Islet precursor cell (in vitro differentiated cells): ENCODE data around the gene NIPAL3.
"Not testable (repeated sequence)": the region's sequence is repeated elsewhere in the genome, so short reads cannot be mapped to it uniquely, and the experiment has no call there.

Experiments
- DNase-seq: peaks from one replicate; pipeline ENCODE4 v3.0.0-alpha.2; 2018

The NIPAL3 gene

DNA sequence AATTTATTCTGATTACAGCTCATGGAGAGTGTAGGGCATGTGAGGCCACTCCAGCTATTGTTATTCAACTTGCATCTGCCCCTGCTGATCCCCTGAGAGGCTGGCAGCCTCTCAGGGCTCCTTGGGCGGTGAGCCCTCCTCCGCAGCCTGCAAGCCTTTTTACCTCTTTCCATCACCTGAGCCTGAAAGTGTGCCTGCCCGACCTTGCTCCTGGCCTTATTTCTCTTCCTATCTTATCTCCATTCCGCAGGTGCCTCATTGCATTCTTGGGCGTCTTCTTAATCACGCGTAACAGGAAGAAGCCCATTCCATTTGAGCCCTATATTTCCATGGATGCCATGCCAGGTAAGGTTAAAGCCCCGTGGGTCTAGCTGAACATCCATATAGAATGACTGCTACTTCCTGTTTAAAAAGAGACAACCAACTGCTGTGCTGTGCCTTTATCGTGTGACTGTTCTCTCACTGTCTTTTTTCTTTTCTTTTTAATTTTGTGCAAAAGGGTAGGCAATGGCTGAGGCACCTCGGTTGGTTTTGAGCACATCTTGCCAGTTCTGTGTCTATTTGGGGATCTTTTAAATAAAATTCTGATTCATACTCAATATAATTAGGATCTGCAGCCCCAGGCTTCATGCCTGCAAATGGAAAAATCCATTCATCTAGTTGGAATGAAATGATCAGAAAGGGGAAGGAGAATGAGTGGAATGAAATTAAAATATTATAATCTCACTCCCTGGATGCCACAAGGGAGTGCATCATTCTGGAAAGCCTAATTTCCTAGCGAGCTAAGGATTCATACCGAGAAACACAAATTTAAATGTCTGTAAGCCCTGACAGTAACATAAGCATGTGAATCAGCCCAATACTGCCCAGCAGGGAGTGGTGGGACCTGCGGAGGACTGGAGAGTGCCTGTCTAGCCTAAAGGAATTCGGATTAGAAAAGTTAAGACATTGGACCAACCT is 48.5 kb downstream of the NIPAL3 start:
- DNase-seq = no peak

- DNase-seq = no peak
These were observed 49.5 kb downstream of the NIPAL3 start for GRCh38 chr1:24465099-24465498.

GRCh38 chr1:24465638-24466037 is 50.0 kb downstream of the NIPAL3 start:
- DNase-seq = no peak

DNA sequence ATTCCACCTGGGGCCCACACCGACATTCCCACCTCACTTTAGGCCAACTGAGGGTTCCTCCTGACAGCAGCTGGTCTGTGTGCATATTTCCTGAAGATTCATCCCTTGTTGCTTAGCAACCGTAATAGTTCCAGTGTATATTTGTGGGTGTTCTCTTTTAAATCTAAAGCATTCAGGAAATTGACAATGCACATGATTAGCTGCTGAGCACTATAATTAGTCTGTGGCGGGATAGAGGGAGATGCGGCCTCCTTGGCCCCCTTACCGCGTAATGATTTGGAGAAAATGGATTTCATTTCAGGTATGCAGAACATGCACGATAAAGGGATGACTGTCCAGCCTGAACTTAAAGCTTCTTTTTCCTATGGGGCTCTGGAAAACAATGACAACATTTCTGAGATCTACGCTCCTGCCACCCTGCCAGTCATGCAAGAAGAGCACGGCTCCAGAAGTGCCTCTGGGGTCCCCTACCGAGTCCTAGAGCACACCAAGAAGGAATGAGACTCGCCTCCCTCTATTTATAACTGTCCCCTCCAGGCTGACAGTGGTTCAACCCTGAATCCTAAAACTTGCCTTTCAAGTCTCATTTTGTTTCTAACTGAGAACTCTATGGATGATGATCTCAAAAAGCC is 53.2 kb downstream of the NIPAL3 start:
- DNase-seq = no peak

GRCh38 chr1:24470592-24470991 is 55.0 kb downstream of the NIPAL3 start:
- DNase-seq = no peak

GRCh38 chr1:24472527-24473251 is 57.1 kb downstream of the NIPAL3 start:
- DNase-seq = peak; percentile 84

DNA sequence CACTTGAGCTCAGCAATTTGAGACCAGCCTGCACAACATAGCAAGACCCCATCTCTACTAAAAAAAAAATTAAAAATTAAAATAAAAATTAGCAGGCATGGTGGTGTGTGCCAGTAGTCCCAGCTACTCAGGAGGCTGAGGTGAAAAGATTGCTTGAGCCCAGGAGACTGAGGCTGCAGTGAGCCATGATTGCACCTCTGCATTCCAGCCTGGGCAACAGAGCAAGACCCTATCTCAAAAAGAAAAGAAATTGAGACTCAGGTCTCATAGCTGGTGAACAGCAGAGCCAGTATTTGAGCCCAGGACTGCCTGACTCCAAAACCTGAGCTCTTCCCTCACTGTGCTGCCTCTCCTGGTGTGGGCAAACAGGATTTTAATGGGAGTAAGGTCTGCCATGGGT is 58.6 kb downstream of the NIPAL3 start:
- DNase-seq = no peak

- no peak for DNase-seq
These were observed 60.1 kb downstream of the NIPAL3 start for GRCh38 chr1:24475700-24476099.

GRCh38 chr1:24476571-24476970 is 61.0 kb downstream of the NIPAL3 start:
- DNase-seq = no peak

DNA sequence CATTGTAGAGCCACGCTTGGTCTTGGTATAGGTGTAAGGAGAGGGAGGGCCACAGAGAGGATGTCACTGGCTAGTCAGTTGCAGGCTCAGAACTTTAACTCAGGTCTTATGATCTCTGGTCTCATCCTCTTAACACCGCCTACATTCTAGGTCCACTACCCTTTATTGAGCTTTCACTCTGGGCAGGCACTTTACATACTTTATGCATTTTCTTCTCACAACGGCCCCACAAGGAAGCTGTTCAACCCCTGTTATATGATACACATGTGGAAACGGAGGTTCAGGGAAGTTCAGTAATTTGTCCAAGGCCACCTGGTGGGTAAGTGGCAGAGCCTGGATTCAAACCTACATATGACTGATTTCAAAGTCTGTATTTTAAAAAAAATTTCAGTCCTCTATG is 61.7 kb downstream of the NIPAL3 start:
- DNase-seq = no peak

- DNase-seq = no peak
These were observed 65.5 kb downstream of the NIPAL3 start for GRCh38 chr1:24481101-24481500.

- DNase-seq = peak; percentile 58
These were observed 66.4 kb downstream of the NIPAL3 start for GRCh38 chr1:24481843-24482610.

DNA sequence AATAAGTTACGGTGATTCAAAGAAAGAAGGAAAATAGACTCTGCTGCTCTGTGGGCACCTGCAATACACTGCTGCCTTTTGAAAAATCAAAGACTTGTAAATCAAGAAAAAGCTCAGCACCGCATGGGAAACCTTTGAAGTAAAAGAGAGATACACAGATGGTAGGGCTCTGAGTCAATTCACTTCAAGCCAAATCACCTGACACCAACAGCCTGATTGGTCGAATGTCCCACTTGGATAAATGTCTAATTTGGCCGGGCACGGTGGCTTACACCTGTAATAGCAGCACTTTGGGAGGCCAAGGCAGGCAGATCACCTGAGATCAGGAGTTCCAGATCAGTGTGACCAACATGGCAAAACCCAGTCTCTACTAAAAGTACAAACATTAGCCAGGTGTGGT is 67.8 kb downstream of the NIPAL3 start:
- no peak for DNase-seq

- DNase-seq = no peak
These were observed 68.6 kb downstream of the NIPAL3 start for GRCh38 chr1:24484199-24484598.

- no peak for DNase-seq
These were observed 70.9 kb downstream of the NIPAL3 start for GRCh38 chr1:24486331-24487065.

DNA sequence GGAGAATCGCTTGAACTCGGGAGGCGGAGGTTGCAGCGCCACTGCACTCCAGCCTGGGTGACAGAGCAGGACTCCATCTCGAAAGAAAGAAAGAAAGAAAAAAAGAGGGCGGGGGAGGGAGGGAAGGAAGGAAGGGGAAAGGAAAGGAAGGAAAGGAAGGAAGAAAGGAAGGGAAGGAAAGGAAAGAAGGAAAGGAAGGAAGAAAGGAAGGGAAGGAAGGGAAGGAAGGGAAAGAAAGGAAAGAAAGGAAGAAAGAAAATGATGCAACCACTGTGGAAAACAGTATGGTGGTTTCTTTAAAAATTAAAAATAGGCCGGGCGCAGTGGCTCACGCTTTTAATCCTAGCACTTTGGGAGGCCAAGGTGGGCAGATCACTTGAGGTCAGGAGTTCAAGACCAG is 71.9 kb downstream of the NIPAL3 start:
- no peak for DNase-seq

DNA sequence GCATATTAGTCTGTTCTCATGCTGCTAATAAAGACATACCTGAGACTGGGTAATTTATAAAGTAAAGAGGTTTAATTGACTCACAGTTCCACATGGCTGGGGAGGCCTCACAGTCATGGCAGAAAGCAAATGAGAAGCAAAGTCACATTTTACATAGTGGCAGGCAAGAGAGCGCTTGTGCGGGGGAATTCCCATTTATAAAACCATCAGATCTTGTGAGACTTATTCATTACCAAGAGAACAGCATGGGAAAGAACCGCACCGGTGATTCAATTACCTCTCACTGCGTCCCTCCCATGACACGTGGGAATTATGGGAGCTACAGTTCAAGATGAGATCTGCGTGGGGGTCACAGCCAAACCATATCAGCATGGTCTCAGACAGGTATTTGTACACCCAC is 72.6 kb downstream of the NIPAL3 start:
- DNase-seq = not testable (repeated sequence)

DNA sequence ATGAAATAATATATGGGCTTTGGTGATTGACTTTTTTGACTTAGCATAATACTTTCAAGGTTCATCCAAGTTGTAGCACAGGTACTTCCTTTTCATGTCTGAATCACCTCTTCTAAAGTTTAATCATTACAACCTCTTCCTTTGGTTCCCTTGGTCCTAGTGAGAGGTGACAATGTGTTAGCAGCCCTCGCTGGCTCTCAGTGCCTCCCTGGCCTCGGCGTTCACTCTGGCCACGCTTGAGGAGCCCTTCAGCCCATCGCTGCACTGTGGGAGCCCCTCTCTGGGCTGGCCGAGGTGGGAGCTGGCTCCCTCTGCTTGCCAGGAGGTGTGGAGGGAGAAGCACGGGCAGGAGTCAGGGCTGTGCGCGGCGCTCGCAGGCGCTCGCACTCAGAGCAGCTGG is 74.1 kb downstream of the NIPAL3 start:
- no peak for DNase-seq

GRCh38 chr1:24490101-24490781 is 74.6 kb downstream of the NIPAL3 start:
- no peak for DNase-seq

- DNase-seq = no peak
These were observed 76.2 kb downstream of the NIPAL3 start for GRCh38 chr1:24491577-24492360.

GRCh38 chr1:24492935-24493334 is 77.3 kb downstream of the NIPAL3 start:
- DNase-seq = not testable (repeated sequence)
